ENCODE results near the gene SDCCAG8. TPM values are rescaled to one million over a fixed set of nuclear protein-coding genes. Genes with fewer than 3 reads are reported as not detected.

SDCCAG8 gene
- total RNA-seq, 1 experiment from 2014 or later = 10.0 TPM

DNA sequence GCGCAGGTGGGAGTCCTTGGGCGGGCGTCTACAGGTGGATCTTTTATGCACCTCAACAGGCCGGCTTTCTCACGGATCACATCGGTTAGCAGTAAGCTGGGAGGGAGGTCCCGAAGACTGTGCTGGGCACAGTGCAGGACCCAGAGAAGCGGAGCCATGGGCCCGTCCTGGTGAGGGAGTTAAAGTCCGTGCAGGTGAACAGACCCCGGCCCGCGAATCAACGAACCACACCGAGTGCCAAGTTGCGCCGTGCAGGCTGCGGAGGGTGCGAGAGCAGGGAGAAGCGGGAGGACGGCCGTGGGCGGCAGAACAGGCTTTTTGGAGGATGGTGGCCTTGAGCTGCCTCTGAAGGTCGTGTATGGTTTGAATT lies 233.3 kb downstream of the SDCCAG8 start:
- H2BK120ac ChIP-seq (ENCODE audit: low read depth, low read length, poor library complexity, severe bottlenecking) = no peak overlapping the region
- WGBS (ENCODE audit: extremely low coverage, insufficient read length, low lambda C conversion rate) = no CpG with 5 or more reads among the region's 24 CpGs
- H2AK5ac ChIP-seq (ENCODE audit: insufficient read length, low read length) = no peak overlapping the region
- no peak overlapping the region; the same call in 1 of the 2 replicates for H3K14ac ChIP-seq (ENCODE audit: insufficient read depth, low read length)
- H3K4me1 Mint-ChIP-seq = peaks cover 55 to 58% of the 10 kb centered on the region in 2 experiments
- H2AFZ ChIP-seq (ENCODE audit: low read length) = no peak overlapping the region
- H4K91ac ChIP-seq (ENCODE audit: insufficient read length, low read depth, low read length) = peak overlapping the region; percentile 58
- peaks cover 10% of the 10 kb centered on the region; the same call in 1 of the 2 replicates for H3K4me1 ChIP-seq (ENCODE audit: insufficient read depth, low read length)
- peak overlapping the region in 2 of 3 experiments; percentile 70 to 99; a peak in 3 of 7 replicates for H3K27ac Mint-ChIP-seq
- H3K18ac ChIP-seq (ENCODE audit: insufficient read length, low read depth, low read length) = no peak overlapping the region
- H3K27me3 ChIP-seq (ENCODE audit: insufficient read depth, low read length) = no peaks in the 10 kb centered on the region
- no peak overlapping the region for H2BK15ac ChIP-seq (ENCODE audit: low read depth, low read length)
- H4K8ac ChIP-seq (replicated peaks; ENCODE audit: insufficient read length, low read depth, low read length) = no peak overlapping the region
- H3K36me3 Mint-ChIP-seq (ENCODE audit: insufficient read depth in 1 of 3, low read depth in 3 of 3) = peaks cover 2 to 4% (median 2%) of the 10 kb centered on the region in 3 experiments; a peak in 5 of 7 replicates
- no peaks in the 10 kb centered on the region for H3K79me1 ChIP-seq (ENCODE audit: insufficient read depth, low read depth, low read length, poor library complexity, severe bottlenecking)
- H3K4ac ChIP-seq (ENCODE audit: low read depth, low read length) = 0 out of 2 replicates have a peak overlapping the region, but pooled peaks have one; percentile 17
- no peak overlapping the region for H3K56ac ChIP-seq (ENCODE audit: insufficient read length, low read depth, low read length)
- no peak overlapping the region for H4K5ac ChIP-seq (ENCODE audit: insufficient read length, low read depth, low read length)
- no peak overlapping the region for H2BK20ac ChIP-seq (ENCODE audit: low read depth, low read length, poor library complexity, severe bottlenecking)
- TF ChIP-seq, protein P1, sequence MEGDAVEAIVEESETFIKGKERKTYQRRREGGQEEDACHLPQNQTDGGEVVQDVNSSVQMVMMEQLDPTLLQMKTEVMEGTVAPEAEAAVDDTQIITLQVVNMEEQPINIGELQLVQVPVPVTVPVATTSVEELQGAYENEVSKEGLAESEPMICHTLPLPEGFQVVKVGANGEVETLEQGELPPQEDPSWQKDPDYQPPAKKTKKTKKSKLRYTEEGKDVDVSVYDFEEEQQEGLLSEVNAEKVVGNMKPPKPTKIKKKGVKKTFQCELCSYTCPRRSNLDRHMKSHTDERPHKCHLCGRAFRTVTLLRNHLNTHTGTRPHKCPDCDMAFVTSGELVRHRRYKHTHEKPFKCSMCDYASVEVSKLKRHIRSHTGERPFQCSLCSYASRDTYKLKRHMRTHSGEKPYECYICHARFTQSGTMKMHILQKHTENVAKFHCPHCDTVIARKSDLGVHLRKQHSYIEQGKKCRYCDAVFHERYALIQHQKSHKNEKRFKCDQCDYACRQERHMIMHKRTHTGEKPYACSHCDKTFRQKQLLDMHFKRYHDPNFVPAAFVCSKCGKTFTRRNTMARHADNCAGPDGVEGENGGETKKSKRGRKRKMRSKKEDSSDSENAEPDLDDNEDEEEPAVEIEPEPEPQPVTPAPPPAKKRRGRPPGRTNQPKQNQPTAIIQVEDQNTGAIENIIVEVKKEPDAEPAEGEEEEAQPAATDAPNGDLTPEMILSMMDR (conservative IDR thresholded peaks at IDR 0.05) = no peak
- no peak overlapping the region for H3K4me3 Mint-ChIP-seq
- no peak overlapping the region for H3K23ac ChIP-seq (ENCODE audit: insufficient read length, low read depth, low read length)
- DNase-seq = no peak
- H3K9me3 Mint-ChIP-seq = peaks cover 1 to 2% of the 10 kb centered on the region in 2 experiments; a peak in 2 of 5 replicates
- peak overlapping the region; percentile 89 for H3K27ac ChIP-seq (ENCODE audit: insufficient read length, low read depth, low read length)
- H3K23me2 ChIP-seq (ENCODE audit: insufficient read length, low read depth, low read length, poor library complexity, severe bottlenecking) = no peaks in the 10 kb centered on the region
- no peaks in the 10 kb centered on the region for H4K20me1 ChIP-seq (ENCODE audit: control insufficient read depth, insufficient read depth, insufficient read length)
- H3K4me2 ChIP-seq (ENCODE audit: insufficient read depth, insufficient read length, low read length) = no peak overlapping the region
- H3K79me2 ChIP-seq (ENCODE audit: insufficient read depth, low read length) = no peaks in the 10 kb centered on the region
- H2BK12ac ChIP-seq (ENCODE audit: insufficient read length, low read depth, low read length) = no peak overlapping the region
- no peak overlapping the region for H3K9ac ChIP-seq (ENCODE audit: extremely low read depth, insufficient read length, low read length)
- no peak overlapping the region for H3T11ph ChIP-seq (ENCODE audit: low read length)
- H3K9me3 ChIP-seq (ENCODE audit: control insufficient read depth, low read depth, low read length) = no peaks in the 10 kb centered on the region
- no peak overlapping the region for H2BK5ac ChIP-seq (ENCODE audit: insufficient read length, low read length)
- H3K27me3 Mint-ChIP-seq (ENCODE audit: low read depth) = no peaks in the 10 kb centered on the region
